OCI-M1 (cell line): ENCODE measurements around the gene FOXD1.

Experiments used
- DNase-seq: peaks from one replicate; lab custom pipeline; 2025; lab: John Stamatoyannopoulos, UW

The FOXD1 gene

DNA sequence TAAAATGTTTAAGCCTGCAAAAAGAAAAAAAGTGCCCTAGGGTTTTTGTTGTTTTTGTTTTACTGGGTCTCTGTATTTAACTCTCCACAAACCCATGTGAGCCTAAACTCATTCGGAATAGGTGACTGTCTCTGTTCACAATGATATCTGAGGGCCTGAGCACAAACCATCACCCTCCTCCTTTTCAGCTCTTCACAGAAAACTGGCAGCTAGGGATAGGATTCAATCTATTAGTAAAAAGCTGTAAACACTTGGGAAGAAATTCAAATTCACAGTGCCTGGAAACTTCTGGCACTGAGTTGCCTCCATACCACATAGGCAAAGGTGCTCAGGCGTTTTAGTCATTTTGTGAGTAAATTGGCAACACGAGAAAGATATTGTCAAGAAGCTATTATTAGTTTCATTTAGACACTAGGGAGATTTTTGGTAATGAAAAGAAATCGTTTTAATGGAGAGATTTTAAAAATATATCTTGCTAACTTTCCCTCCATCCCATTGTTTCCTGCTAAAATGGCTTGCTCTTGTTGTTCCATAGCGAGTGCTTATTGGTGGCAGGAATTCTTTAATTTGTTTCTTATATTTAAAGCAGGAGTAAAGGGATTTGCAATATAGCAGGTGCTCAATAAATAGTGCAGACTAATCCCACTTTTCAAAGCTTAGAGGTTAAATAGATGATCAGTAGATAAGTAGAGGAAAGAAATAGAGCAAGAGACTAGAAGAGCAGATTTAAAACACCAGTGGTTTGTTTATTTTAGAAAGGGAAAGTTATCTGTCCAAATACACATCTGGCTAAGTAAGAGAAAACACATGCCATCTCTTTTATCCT is 9.7 kb downstream of the FOXD1 start:
- DNase-seq = no peak

- no peak for DNase-seq
Measured at GRCh38 chr5:73437777-73438644, 10.6 kb downstream of the FOXD1 start.

DNA sequence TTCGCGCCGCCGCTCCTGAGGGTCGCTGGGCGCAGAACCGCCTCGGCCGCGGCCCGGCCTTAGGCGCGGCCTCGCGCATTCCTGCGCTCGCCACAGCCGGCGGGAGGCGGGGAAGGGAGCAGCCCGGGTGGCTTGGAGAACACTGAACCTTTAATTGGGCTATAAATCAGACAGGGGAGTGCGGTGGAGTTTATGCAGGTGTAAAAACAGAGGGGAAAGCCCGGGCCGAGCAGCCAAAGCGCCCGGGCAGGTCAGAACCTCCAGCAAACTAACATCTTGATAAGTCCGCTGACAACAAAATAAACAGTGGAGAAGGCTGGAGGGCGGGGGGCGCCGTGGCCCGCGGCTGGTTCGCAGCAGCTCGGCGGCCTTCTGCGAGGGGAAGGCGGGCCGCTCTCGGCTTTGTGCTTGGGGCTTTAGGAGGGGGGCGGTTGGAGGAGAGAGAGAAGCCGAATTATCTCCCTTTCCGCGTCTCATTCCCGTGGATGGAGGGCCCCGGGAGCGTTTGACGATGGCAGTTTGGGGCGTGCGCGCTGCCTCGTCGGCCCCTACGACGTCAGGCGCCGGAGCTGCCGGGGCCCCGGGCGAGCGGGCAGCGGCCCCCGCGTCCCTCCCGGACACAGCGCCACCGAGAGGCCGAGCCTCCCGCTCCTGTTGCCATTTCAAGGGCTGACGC is 11.3 kb downstream of the FOXD1 start:
- DNase-seq = no peak

- DNase-seq = no peak
Measured at GRCh38 chr5:73436535-73437100, 12.0 kb downstream of the FOXD1 start.

- DNase-seq = no peak
Measured at GRCh38 chr5:73435759-73436534, 12.6 kb downstream of the FOXD1 start.

DNA sequence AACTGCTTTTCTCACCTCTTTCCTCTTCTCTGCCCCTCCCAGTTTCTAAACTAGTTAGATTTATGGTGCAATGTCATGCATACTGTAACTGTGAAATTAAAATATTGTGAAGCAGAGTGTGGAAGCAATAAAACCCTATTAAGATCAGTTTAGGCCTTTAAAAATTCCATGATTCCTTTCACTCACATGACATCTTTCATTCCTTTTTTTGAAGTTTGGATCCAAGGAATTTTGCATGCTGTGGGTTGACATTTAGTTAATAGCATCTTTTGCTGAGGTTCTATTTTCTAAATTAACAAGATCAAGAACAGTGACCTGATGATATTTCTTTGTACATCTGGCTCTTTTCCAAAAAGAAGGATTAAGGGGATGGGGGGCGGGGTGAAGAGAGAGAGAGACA is 13.7 kb downstream of the FOXD1 start:
- no peak for DNase-seq

GRCh38 chr5:73434461-73434860 is 14.1 kb downstream of the FOXD1 start:
- no peak for DNase-seq

- peak; percentile 6 for DNase-seq
Measured at GRCh38 chr5:73433982-73434342, 14.6 kb downstream of the FOXD1 start.

DNA sequence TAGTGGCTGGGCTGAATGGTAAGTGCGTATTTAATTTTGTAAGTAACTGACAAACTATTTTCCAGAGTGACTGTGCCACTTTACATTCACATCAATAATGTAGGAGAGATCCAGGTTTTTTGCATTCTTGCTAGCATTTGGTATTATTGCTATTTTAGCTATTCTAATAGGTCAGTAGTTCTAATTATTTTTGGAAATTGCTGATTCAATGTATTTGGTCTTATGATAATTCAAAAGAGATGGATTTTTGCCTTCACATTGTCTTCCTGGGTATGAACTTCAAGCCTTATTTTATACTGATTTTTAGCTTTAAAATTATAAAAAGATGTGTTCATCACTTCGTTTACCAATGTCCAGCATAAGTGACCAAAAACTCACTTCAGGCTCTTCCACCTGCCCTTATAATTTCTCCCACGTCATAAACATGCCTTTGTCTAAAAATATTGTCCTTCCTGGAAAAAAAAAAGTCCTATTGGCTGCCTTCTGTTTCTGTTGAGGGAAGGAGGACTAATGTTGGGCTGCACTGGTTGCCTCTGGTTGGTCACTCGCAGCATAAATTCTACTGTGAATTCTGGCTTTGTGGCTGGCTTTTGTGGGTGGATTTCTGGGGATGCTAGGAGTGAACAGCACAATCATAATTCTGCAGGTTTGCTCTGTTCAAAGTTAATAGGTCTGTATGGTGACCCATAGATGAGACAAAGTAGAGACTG is 15.2 kb downstream of the FOXD1 start:
- DNase-seq = no peak

DNA sequence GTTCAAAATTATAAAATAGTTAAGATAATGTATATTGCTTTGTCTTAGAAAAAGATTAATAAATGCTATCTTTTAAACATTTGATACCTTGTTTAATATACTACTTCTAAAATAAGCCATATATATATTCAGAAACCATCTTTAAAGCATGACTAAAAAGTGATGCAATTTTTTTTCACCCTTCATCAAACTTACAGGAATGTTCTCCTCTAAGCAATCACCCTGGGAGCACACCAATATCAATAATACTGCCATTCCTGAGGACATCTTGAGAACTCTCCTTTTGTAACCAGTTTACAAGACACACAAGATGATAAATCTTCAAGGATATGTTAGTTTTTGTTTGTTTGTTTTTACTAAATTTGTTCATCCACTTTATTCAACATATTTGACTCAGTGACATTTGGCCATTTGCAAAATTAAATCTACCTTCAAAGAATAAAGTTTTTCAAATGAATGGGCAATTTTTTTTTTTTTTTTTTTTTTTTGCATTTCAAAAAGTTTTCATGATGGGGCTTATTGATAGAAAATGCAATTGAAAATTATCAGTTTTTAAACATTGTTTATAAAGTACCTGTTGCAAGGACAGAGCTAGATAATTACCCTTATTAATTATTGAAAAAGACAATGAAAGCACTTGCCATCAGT is 17.2 kb downstream of the FOXD1 start:
- DNase-seq = no peak

- DNase-seq = no peak
Measured at GRCh38 chr5:73426034-73426433, 22.5 kb downstream of the FOXD1 start.

DNA sequence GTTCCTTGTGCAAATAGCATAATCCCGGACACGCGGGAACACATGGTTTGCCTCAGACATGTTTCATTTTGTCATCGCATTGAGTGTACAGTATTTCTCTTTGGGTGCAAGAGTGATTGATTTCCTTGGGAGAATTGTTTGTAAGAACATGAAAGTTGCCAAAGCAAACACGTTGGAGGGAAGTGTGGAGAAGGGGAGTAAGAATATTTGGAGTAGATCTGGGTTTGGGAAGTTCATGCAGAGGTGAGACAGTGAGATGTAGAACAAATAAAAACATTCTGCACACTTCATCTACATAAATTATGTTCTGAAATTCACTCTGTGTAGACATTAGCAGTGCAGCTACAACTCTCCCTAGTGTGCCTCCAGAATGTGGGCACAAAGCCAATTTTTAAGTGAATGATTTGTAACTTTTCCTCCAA is 24.0 kb downstream of the FOXD1 start:
- no peak for DNase-seq

GRCh38 chr5:73422164-73422563 is 26.4 kb downstream of the FOXD1 start:
- DNase-seq = no peak

DNA sequence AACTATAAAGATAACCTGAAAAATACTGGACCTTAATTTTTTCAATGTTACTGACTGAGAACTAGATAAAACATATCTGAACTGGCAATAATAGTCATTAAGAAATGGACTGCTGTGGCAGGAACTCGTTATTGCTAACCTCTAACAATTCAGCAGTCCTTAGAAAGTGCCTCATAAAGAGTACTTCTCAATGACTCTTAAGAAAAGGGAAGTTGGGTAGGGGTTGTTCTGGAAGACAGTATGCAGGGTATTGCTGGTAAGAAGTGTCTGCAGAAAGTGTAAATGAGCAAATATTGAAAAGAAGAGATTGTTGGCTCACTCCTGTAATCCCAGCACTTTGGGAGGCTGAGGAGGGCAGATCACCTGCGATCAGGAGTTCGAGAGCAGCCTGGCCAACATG is 27.9 kb downstream of the FOXD1 start:
- DNase-seq = peak; percentile 12

DNA sequence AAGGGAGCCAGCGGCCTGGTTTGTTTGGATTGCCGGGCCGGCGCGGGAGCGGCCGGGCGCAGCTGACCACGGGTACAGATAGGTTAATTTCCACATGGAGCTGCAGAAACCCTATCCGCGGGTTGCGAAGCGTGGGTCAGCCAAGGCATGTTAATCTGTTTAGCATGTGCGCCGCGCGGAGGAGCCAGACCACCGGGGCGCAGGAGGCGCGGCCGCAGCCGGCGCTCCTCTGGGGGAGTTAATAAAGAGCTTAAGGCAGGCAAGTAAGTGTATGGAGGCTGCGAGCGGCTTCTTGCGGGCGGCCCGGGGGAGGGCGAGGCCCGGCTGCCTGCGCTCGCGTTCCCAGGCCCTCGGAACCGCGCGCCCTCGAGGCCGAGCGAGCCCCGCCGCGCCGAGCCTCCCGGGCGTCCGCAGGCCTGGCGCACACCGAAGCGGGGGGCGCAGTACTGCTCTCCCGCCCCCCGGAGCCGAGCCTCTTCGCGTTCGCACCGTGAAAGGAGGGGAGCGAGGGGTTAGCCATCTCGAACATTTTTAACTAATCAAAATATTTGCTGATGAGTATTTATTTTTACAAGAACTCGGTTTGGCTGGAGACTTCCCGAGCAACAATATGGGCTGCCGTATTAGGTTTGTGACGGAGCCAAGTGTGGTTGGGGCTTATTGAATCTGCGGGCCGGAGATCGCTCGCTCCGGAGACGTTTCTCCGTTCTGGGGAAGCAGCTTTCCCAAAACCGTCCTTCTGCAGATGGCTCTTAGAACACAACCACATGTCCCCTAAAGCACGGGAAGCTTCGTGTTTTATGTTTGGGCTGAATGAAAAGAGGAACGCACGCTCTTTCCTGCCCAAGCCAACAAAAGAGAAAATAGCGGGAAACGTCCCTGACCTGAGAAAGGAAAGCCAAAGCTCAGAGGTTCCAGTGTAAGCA is 28.8 kb downstream of the FOXD1 start:
- DNase-seq = no peak

- DNase-seq = no peak
Measured at GRCh38 chr5:73419117-73419464, 29.5 kb downstream of the FOXD1 start.

- no peak for DNase-seq
Measured at GRCh38 chr5:73418244-73418691, 30.3 kb downstream of the FOXD1 start.

DNA sequence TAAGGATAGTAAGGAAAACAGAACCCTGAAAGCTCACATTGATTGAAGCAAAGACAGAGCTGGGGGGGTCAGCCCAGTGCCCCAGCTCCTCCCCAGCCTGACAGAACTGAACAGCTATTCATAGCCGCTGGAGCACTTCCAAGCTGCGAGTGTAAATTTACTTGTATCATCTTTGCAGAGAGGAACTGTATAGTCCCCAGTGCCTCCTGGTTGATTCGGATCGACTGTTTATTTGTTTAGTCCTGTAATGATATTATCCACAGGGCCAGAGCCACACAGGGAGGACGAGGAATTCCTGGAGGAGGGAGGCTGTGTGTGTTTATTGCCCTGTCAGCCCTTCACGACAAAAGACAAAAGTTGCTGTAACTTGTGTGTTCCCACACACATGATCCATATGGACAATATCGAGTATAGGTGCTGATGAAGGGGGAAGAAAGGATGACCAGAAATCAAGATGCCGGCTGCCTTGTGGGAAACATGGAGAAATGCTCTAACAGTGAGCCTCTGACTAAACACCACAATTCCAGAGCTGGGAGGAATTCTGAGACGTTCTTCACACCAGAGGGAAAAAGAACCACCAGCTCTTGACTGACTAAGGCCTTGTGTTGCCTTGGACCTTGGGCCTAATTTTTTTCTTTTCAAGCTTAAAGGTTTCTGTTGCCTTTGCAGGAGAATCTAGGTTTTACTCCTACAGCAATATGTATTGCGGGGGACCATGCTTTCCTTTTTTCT is 31.1 kb downstream of the FOXD1 start:
- no peak for DNase-seq

DNA sequence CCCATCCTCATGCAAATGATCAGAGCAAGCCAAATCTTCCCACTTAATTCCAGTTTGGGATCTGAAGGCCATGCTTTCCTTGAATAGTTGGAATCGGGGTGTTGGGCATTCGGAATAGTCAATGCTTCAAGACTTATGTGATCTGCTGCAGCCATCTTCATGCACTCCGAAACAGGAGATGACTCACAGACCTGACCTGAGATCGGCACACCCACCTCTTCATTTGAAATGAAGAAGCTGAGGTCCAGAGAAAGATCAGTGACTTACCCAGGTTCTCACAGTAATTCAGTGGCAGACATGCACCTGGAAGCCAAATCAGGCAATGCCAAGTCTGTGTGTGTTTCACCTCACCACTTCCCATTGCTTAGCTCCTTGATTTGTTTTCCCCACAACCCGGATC is 33.0 kb downstream of the FOXD1 start:
- DNase-seq = no peak
